Measurements from ENCODE around the gene ZBTB4.

ZBTB4 gene

DNA sequence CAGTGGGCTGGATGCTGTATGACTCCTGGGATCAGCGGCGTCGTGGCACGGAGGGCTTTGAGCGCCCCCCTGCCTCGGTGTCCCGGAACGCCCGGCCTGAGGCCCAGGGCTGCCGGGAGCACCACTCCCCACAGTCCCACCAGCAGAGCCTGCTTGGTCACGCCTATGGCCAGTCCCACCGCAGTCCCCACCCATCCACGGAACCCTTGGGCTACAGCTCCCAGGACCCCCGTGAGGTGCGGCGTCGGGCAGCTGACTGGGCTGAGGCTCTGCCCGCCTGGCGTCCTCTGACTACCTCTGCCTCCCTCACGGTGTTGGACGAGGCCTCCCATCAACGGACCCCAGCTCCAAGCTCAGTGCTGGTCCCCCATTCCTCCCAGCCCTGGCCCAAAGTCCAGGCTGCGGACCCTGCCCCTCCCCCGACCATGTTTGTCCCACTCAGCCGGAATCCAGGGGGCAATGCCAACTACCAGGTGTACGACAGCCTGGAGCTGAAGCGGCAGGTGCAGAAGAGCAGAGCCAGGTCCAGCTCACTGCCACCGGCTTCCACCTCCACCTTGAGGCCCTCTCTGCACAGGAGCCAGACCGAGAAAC, 52.4 kb downstream of the ZBTB4 start:
- Histone ChIP-seq H3K79me2 (ENCODE audit: insufficient read depth, low read length) (no peaks in the 10 kb centered on the region), H4K20me1 (ENCODE audit: insufficient read depth, low read length) (no peaks in the 10 kb centered on the region), H3K4me2 (ENCODE audit: low read length) (no peak overlapping the region), H3K27me3 (ENCODE audit: insufficient read depth, low read length) (no peaks in the 10 kb centered on the region), H3K4me3 (ENCODE audit: low read depth, low read length, poor library complexity, severe bottlenecking) (no peak overlapping the region), H3K27ac (ENCODE audit: low read depth, low read length, poor library complexity, severe bottlenecking) (no peak overlapping the region), H3K4me1 (ENCODE audit: insufficient read depth, low read length, severe bottlenecking) (no peaks in the 10 kb centered on the region), H2AFZ (ENCODE audit: low read length) (no peak overlapping the region), H3F3A (ENCODE audit: insufficient read depth, low read length) (no peaks in the 10 kb centered on the region), H3K9me2 (ENCODE audit: low read depth, low read length) (no peaks in the 10 kb centered on the region), H3K9me3 (ENCODE audit: low read length) (no peaks in the 10 kb centered on the region), H3K36me3 (ENCODE audit: insufficient read depth, low read length) (no peaks in the 10 kb centered on the region), H3K9ac (ENCODE audit: low read length) (no peak overlapping the region)
- TF ChIP-seq, protein P1, sequence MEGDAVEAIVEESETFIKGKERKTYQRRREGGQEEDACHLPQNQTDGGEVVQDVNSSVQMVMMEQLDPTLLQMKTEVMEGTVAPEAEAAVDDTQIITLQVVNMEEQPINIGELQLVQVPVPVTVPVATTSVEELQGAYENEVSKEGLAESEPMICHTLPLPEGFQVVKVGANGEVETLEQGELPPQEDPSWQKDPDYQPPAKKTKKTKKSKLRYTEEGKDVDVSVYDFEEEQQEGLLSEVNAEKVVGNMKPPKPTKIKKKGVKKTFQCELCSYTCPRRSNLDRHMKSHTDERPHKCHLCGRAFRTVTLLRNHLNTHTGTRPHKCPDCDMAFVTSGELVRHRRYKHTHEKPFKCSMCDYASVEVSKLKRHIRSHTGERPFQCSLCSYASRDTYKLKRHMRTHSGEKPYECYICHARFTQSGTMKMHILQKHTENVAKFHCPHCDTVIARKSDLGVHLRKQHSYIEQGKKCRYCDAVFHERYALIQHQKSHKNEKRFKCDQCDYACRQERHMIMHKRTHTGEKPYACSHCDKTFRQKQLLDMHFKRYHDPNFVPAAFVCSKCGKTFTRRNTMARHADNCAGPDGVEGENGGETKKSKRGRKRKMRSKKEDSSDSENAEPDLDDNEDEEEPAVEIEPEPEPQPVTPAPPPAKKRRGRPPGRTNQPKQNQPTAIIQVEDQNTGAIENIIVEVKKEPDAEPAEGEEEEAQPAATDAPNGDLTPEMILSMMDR (IDR thresholded peaks at IDR 0.05; ENCODE audit: low read length), result no peak
- no peak for TF ChIP-seq EZH2 (IDR thresholded peaks at IDR 0.05; ENCODE audit: borderline replicate concordance, low read length)

DNA sequence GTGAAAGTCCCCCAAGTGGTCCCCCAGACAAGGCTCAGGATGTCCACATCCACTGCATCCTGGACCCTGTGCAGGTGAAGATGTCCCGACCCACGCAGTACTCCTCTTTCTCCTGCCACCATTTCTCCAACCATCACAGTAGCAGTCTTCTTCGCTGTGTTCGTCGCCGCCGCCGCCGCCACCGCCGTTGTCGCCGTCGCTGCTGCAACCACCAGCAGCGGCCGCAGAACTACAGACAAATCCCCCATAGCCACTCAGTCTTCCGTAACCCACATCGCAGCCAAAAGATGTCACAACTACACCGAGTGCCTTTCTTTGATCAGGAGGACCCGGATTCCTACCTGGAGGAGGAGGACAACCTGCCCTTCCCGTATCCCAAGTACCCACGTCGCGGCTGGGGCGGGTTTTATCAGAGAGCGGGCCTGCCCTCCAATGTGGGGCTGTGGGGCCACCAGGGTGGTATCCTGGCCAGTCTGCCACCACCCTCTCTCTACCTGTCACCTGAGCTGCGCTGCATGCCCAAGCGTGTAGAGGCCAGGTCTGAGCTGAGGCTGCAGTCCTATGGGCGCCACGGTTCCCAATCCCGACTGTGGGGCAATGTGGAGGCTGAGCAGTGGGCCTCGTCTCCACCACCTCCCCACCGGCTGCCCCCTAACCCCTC, 53.1 kb downstream of the ZBTB4 start:
- Histone ChIP-seq H3K27ac (ENCODE audit: low read depth, low read length, poor library complexity, severe bottlenecking) (no peak overlapping the region), H3K9ac (ENCODE audit: low read length) (no peak overlapping the region), H3K9me3 (ENCODE audit: low read length) (no peaks in the 10 kb centered on the region), H3K4me3 (ENCODE audit: low read depth, low read length, poor library complexity, severe bottlenecking) (no peak overlapping the region), H3F3A (ENCODE audit: insufficient read depth, low read length) (no peaks in the 10 kb centered on the region), H3K4me1 (ENCODE audit: insufficient read depth, low read length, severe bottlenecking) (no peaks in the 10 kb centered on the region), H3K4me2 (ENCODE audit: low read length) (no peak overlapping the region), H4K20me1 (ENCODE audit: insufficient read depth, low read length) (no peaks in the 10 kb centered on the region), H3K9me2 (ENCODE audit: low read depth, low read length) (no peaks in the 10 kb centered on the region), H3K79me2 (ENCODE audit: insufficient read depth, low read length) (no peaks in the 10 kb centered on the region), H3K36me3 (ENCODE audit: insufficient read depth, low read length) (no peaks in the 10 kb centered on the region), H2AFZ (ENCODE audit: low read length) (no peak overlapping the region), H3K27me3 (ENCODE audit: insufficient read depth, low read length) (no peaks in the 10 kb centered on the region)
- TF ChIP-seq EZH2 (IDR thresholded peaks at IDR 0.05; ENCODE audit: borderline replicate concordance, low read length), result no peak
- TF ChIP-seq, protein P1 (IDR thresholded peaks at IDR 0.05; ENCODE audit: low read length), result no peak

DNA sequence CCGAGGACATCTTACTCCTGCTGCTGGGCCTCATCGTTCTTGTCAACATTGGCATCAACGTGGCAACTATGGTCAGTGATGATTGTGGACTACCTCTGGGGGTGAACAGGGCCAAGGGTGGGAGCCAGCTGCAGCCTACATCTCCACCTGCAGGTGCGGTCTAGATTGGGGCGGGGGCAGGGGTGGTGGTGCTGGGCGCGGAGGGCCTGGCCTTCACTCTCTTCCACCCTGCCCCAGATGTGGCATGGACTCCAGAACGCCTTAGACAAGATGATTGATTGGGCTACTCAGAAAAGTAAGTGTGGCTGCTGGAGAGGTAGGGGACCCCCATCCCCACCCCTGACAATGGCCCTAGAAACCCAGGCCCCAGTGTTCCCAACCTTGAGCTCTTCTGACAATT, 53.7 kb downstream of the ZBTB4 start:
- no peak overlapping the region for H3K4me3 ChIP-seq (ENCODE audit: low read depth, low read length, poor library complexity, severe bottlenecking)
- H3K4me1 ChIP-seq (ENCODE audit: insufficient read depth, low read length, severe bottlenecking), result no peaks in the 10 kb centered on the region
- H3K27ac ChIP-seq (ENCODE audit: low read depth, low read length, poor library complexity, severe bottlenecking), result no peak overlapping the region
- H3K9me3 ChIP-seq (ENCODE audit: low read length), result no peaks in the 10 kb centered on the region
- no peaks in the 10 kb centered on the region for H3F3A ChIP-seq (ENCODE audit: insufficient read depth, low read length)
- no peaks in the 10 kb centered on the region for H3K9me2 ChIP-seq (ENCODE audit: low read depth, low read length)
- no peak overlapping the region for H3K9ac ChIP-seq (ENCODE audit: low read length)
- H4K20me1 ChIP-seq (ENCODE audit: insufficient read depth, low read length), result no peaks in the 10 kb centered on the region
- no peaks in the 10 kb centered on the region for H3K36me3 ChIP-seq (ENCODE audit: insufficient read depth, low read length)
- no peak overlapping the region for H2AFZ ChIP-seq (ENCODE audit: low read length)
- TF ChIP-seq, protein P1 (IDR thresholded peaks at IDR 0.05; ENCODE audit: low read length), result no peak
- TF ChIP-seq EZH2 (IDR thresholded peaks at IDR 0.05; ENCODE audit: borderline replicate concordance, low read length), result no peak
- H3K79me2 ChIP-seq (ENCODE audit: insufficient read depth, low read length), result no peaks in the 10 kb centered on the region
- H3K27me3 ChIP-seq (ENCODE audit: insufficient read depth, low read length), result no peaks in the 10 kb centered on the region
- no peak overlapping the region for H3K4me2 ChIP-seq (ENCODE audit: low read length)
